HG02588 (cell line): ENCODE data around the gene AOX1.
"Not testable (repeated sequence)": the region's sequence is repeated elsewhere in the genome, so short reads cannot be mapped to it uniquely, and the experiment has no call there.

Experiments used
- ATAC-seq: cut with Tn5 transposase; IDR thresholded peaks from one replicate; pipeline ENCODE4 v1.9.1; 2021; ENCODE audit warnings: mild to moderate bottlenecking, moderate library complexity; ENCODE audit not compliant: unreplicated experiment

AOX1 gene

GRCh38 chr2:200600549-200601225 is 14.9 kb downstream of the AOX1 start:
- ATAC-seq: no peak

GRCh38 chr2:200602584-200602983 is 16.8 kb downstream of the AOX1 start:
- no peak for ATAC-seq

- ATAC-seq: no peak
Measured at GRCh38 chr2:200603972-200604371, 18.2 kb downstream of the AOX1 start.

- ATAC-seq: no peak
Measured at GRCh38 chr2:200604571-200605255, 18.9 kb downstream of the AOX1 start.

- ATAC-seq: no peak
Measured at GRCh38 chr2:200608341-200609027, 22.7 kb downstream of the AOX1 start.

GRCh38 chr2:200609028-200609614 is 23.3 kb downstream of the AOX1 start:
- no peak for ATAC-seq

- not testable (repeated sequence) for ATAC-seq
Measured at GRCh38 chr2:200610217-200610616, 24.4 kb downstream of the AOX1 start.

- no peak for ATAC-seq
Measured at GRCh38 chr2:200613692-200614091, 27.9 kb downstream of the AOX1 start.

GRCh38 chr2:200614249-200614648 is 28.4 kb downstream of the AOX1 start:
- no peak for ATAC-seq

GRCh38 chr2:200615247-200615646 is 29.4 kb downstream of the AOX1 start:
- ATAC-seq: no peak

GRCh38 chr2:200616193-200616592 is 30.4 kb downstream of the AOX1 start:
- no peak for ATAC-seq

- no peak for ATAC-seq
Measured at GRCh38 chr2:200616656-200617055, 30.8 kb downstream of the AOX1 start.

- no peak for ATAC-seq
Measured at GRCh38 chr2:200617156-200618053, 31.6 kb downstream of the AOX1 start.

GRCh38 chr2:200618054-200618419 is 32.2 kb downstream of the AOX1 start:
- ATAC-seq: no peak

- no peak for ATAC-seq
Measured at GRCh38 chr2:200618590-200619021, 32.8 kb downstream of the AOX1 start.

GRCh38 chr2:200619279-200619678 is 33.5 kb downstream of the AOX1 start:
- no peak for ATAC-seq

GRCh38 chr2:200620606-200621390 is 35.0 kb downstream of the AOX1 start:
- ATAC-seq: no peak

- ATAC-seq: no peak
Measured at GRCh38 chr2:200622106-200622505, 36.3 kb downstream of the AOX1 start.

- no peak for ATAC-seq
Measured at GRCh38 chr2:200624026-200624425, 38.2 kb downstream of the AOX1 start.

- no peak for ATAC-seq
Measured at GRCh38 chr2:200624658-200625057, 38.8 kb downstream of the AOX1 start.
